ENCODE data around the gene YPEL3.

Gene YPEL3

DNA sequence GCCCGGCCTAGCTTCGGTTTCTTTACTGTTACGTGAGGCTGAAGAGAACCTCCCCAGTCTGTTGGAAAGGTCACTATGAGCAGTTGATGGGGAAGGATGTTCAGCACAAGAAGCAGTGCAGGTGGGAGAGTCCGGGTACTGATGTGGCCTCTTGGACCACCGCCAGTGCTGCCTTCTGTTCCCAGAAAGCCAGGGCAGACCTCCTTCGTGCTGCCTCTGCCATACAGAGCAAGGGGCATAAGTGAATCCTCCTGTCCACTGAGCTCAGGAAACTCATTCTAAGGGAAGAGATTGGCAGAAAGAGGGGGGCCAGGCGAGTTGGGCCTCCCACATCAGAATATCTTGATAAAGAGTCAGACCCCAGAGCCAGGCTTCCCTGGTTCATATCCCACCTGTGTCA is 16.5 kb downstream of the YPEL3 start:
- TF ChIP-seq, protein P1, sequence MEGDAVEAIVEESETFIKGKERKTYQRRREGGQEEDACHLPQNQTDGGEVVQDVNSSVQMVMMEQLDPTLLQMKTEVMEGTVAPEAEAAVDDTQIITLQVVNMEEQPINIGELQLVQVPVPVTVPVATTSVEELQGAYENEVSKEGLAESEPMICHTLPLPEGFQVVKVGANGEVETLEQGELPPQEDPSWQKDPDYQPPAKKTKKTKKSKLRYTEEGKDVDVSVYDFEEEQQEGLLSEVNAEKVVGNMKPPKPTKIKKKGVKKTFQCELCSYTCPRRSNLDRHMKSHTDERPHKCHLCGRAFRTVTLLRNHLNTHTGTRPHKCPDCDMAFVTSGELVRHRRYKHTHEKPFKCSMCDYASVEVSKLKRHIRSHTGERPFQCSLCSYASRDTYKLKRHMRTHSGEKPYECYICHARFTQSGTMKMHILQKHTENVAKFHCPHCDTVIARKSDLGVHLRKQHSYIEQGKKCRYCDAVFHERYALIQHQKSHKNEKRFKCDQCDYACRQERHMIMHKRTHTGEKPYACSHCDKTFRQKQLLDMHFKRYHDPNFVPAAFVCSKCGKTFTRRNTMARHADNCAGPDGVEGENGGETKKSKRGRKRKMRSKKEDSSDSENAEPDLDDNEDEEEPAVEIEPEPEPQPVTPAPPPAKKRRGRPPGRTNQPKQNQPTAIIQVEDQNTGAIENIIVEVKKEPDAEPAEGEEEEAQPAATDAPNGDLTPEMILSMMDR (IDR thresholded peaks at IDR 0.05; ENCODE audit: poor library complexity, severe bottlenecking), result no peak
- H3K4me3 ChIP-seq (ENCODE audit: severe bottlenecking), result no peak overlapping the region
- H3K9me3 ChIP-seq (ENCODE audit: severe bottlenecking), result no peaks in the 10 kb centered on the region
- no peak for ATAC-seq (ENCODE audit: low read depth)
- no peak overlapping the region for H3K27ac ChIP-seq (ENCODE audit: poor library complexity, severe bottlenecking)
- H3K36me3 ChIP-seq (ENCODE audit: low read depth), result peaks cover 83% of the 10 kb centered on the region
- DNase-seq (ENCODE audit: low spot score), result no peak
- H3K4me1 ChIP-seq (ENCODE audit: insufficient read depth, poor library complexity, severe bottlenecking), result peaks cover 13% of the 10 kb centered on the region
- no peaks in the 10 kb centered on the region for H3K27me3 ChIP-seq (ENCODE audit: insufficient read depth, poor library complexity, severe bottlenecking)

DNA sequence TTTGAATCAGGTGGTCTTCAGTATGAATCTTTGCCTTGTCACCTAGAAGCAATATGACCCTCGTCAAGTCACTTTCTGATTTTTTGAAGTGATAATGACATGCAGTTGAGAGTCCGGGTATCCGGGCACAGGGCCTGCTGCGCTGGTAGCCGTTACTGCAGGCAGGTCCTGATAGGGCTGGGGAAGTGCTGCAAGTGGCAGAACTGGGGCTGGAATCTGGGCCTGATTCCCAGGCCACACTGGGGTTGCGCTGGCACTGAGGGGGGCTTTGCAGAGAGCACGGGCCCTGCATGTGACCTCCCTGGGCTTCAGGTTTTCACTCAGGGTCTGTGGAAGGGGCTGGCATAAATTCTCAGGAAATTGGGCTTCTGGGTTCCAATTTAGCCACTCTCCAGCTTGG is 17.3 kb downstream of the YPEL3 start:
- no peaks in the 10 kb centered on the region for H3K27me3 ChIP-seq (ENCODE audit: insufficient read depth, poor library complexity, severe bottlenecking)
- peaks cover 13% of the 10 kb centered on the region for H3K4me1 ChIP-seq (ENCODE audit: insufficient read depth, poor library complexity, severe bottlenecking)
- DNase-seq (ENCODE audit: low spot score) (no peak), ATAC-seq (ENCODE audit: low read depth) (no peak)
- no peak overlapping the region for H3K27ac ChIP-seq (ENCODE audit: poor library complexity, severe bottlenecking)
- H3K9me3 ChIP-seq (ENCODE audit: severe bottlenecking), result no peaks in the 10 kb centered on the region
- H3K36me3 ChIP-seq (ENCODE audit: low read depth), result peaks cover 76% of the 10 kb centered on the region
- TF ChIP-seq, protein P1 (IDR thresholded peaks at IDR 0.05; ENCODE audit: poor library complexity, severe bottlenecking), result no peak
- no peak overlapping the region for H3K4me3 ChIP-seq (ENCODE audit: severe bottlenecking)

DNA sequence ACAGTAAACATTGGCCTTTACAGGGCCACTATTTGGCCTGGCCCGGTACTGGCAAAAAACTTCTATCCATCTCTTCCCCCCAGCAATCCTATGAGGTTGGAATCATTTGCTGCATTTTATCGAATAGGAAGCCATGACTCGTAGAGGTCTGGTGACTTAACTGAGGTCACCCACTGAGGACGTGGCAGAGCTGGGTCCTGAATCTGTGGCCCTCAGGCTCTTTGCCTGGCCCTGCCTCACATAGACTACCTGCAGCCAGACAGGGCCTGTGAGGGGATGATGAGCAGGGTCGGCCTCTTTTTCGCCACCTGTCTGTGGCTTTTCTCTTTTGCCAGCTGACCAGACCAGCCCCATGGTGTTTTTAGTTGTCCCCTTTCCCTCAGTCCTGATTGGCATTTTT is 18.4 kb downstream of the YPEL3 start:
- TF ChIP-seq, protein P1 (IDR thresholded peaks at IDR 0.05; ENCODE audit: poor library complexity, severe bottlenecking), result no peak
- H3K4me1 ChIP-seq (ENCODE audit: insufficient read depth, poor library complexity, severe bottlenecking), result peaks cover 13% of the 10 kb centered on the region
- H3K27ac ChIP-seq (ENCODE audit: poor library complexity, severe bottlenecking), result peak overlapping the region; percentile 69
- no peak for DNase-seq (ENCODE audit: low spot score)
- peaks cover 65% of the 10 kb centered on the region for H3K36me3 ChIP-seq (ENCODE audit: low read depth)
- no peak overlapping the region for H3K4me3 ChIP-seq (ENCODE audit: severe bottlenecking)
- no peaks in the 10 kb centered on the region for H3K27me3 ChIP-seq (ENCODE audit: insufficient read depth, poor library complexity, severe bottlenecking)
- H3K9me3 ChIP-seq (ENCODE audit: severe bottlenecking), result no peaks in the 10 kb centered on the region
- ATAC-seq (ENCODE audit: low read depth), result no peak

DNA sequence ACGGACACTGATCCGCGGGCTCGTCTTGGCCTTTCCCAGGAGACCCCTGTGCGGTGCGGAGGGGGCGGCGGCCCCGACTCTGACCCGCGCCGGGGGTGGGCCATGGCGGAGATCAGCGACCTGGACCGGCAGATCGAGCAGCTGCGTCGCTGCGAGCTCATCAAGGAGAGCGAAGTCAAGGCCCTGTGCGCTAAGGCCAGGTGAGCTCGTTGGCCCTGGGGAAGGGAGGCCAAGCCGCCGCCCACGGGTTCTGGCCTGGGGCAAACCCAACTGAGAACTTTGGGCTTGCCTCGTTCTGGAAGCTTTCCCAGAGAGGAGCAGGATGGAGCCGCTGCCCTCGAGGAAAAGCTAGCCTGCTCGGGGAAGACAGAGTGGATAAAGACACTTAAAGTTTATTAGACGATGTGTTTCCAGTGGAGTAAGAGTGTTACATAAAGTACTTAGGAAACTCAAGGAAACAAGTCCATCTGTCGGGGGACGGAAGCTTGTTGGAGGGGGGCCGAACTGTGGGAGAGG is 19.7 kb downstream of the YPEL3 start:
- peak overlapping the region; percentile 69 for H3K27ac ChIP-seq (ENCODE audit: poor library complexity, severe bottlenecking)
- no peaks in the 10 kb centered on the region for H3K9me3 ChIP-seq (ENCODE audit: severe bottlenecking)
- no peaks in the 10 kb centered on the region for H3K27me3 ChIP-seq (ENCODE audit: insufficient read depth, poor library complexity, severe bottlenecking)
- peaks cover 63% of the 10 kb centered on the region for H3K36me3 ChIP-seq (ENCODE audit: low read depth)
- TF ChIP-seq, protein P1 (IDR thresholded peaks at IDR 0.05; ENCODE audit: poor library complexity, severe bottlenecking), result no peak
- ATAC-seq (ENCODE audit: low read depth) (peak; percentile 2; the same call in 2 of the 3 replicates), DNase-seq (ENCODE audit: low spot score) (no peak)
- peak overlapping the region; percentile 87 for H3K4me3 ChIP-seq (ENCODE audit: severe bottlenecking)
- H3K4me1 ChIP-seq (ENCODE audit: insufficient read depth, poor library complexity, severe bottlenecking), result peaks cover 13% of the 10 kb centered on the region

DNA sequence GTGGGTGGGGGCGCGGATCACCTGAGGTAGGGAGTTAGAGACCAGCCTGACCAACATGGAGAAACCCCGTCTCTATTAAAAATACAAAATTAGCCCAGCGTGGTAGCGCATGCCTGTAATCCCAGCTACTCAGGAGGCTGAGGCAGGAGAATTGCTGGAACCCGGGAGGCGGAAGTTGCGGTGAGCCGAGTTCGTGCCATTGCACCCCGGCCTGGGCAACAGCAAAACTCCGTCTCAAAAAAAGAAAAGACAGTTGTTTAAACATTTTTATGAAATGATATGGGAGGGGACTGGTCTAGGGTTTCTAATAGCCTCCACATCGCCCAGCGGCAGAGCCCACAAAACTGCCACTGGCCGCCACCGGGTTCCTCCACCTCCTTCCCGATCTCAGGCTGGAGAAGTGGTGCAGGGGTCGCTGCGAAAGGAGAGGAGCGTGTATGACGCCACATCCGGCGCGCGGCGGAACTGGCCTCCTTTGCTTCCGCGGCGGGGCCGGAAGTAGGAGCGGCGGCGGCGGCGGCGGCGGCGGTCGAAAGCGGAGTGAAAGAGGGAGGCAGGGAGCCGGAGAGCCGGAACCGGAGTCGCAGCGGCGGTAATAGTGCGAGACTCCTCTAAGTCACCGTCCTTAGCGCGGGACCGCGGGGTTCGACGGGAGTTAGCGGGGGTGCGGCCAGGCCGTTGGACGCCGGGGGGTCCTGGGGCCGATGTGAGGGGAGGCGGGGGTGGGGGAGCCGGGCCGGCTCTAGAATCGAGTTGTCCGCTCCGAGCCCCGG is 20.3 kb downstream of the YPEL3 start, which contains the start of gene PPP4C:
Gene PPP4C, plus strand, starts transcription at position 492 of the 773 bp plus-strand sequence. CDS start 384 bp downstream, outside the sequence.
- H3K27me3 ChIP-seq (ENCODE audit: insufficient read depth, poor library complexity, severe bottlenecking), result no peaks in the 10 kb centered on the region
- H3K4me1 ChIP-seq (ENCODE audit: insufficient read depth, poor library complexity, severe bottlenecking), result peaks cover 13% of the 10 kb centered on the region
- TF ChIP-seq, protein P1 (IDR thresholded peaks at IDR 0.05; ENCODE audit: poor library complexity, severe bottlenecking), result no peak
- peak within 1 kb of the TSS; percentile 87 for H3K4me3 ChIP-seq (ENCODE audit: severe bottlenecking)
- DNase-seq (ENCODE audit: low spot score), result peak; percentile 89
- peak; percentile 89 for ATAC-seq (ENCODE audit: low read depth)
- peaks cover 63% of the 10 kb centered on the region for H3K36me3 ChIP-seq (ENCODE audit: low read depth)
- H3K9me3 ChIP-seq (ENCODE audit: severe bottlenecking), result no peaks in the 10 kb centered on the region
- peak within 1 kb of the TSS; percentile 69 for H3K27ac ChIP-seq (ENCODE audit: poor library complexity, severe bottlenecking)
